Heart right ventricle (tissue), 16 donors: ENCODE measurements around the gene EML1. TPM values are rescaled to one million over a fixed set of nuclear protein-coding genes. Genes with fewer than 3 reads are reported as not detected.
A peak's percentile ranks its signal among the peaks of the same experiment; 100 is the strongest.
"Not testable (repeated sequence)": the region's sequence is repeated elsewhere in the genome, so short reads cannot be mapped to it uniquely, and the experiment has no call there.

Experiments
- ATAC-seq, 8 donors: fragments of 200-7000 bp; cut with Tn5 transposase; one replicate each; pipeline ENCODE4 v1.9.1; 2020; ENCODE audit warnings: mild to moderate bottlenecking in 8 of 8, moderate library complexity in 8 of 8, moderate number of reproducible peaks in 1 of 8
- DNase-seq, 2 donors: peaks; one replicate each; pipeline ENCODE4 v3.0.0-alpha.2; 2020
- H3K27ac ChIP-seq, 10 donors: fragments of 200-600 bp; sonication (generic) in 2 of 10; one replicate each; pipeline versions ENCODE4 v1.5.0 to v1.8.0; 2020 to 2022; ENCODE audit warnings: mild to moderate bottlenecking in 3 of 10
- H3K27me3 ChIP-seq, 7 donors: fragments of 200-600 bp; one replicate each; pipeline ENCODE4 v1.8.0; 2021 to 2022; ENCODE audit warnings: mild to moderate bottlenecking in 2 of 7
- H3K36me3 ChIP-seq, 9 donors: fragments of 200-600 bp; sonication (generic) in 1 of 9; one replicate each; pipeline versions ENCODE4 v1.5.0 to v1.8.0; 2020 to 2022; ENCODE audit warnings: mild to moderate bottlenecking in 2 of 9
- H3K4me1 ChIP-seq, 9 donors: fragments of 200-600 bp; sonication (generic) in 1 of 9; one replicate each; pipeline versions ENCODE4 v1.5.0 to v1.8.0; 2020 to 2022; ENCODE audit warnings: mild to moderate bottlenecking in 4 of 9
- H3K4me3 ChIP-seq, 10 donors: fragments of 200-600 bp; sonication (generic) in 2 of 10; one replicate each; pipeline versions ENCODE4 v1.5.0 to v1.8.0; 2020 to 2022; ENCODE audit warnings: mild to moderate bottlenecking in 7 of 10, moderate library complexity in 2 of 10
- H3K9me3 ChIP-seq, 11 donors: fragments of 200-600 bp in 10 of 11; sonication (generic) in 2 of 11; one replicate each; pipeline versions ENCODE4 v1.5.0 to v1.8.0; 2013 to 2022; ENCODE audit warnings: mild to moderate bottlenecking in 2 of 11, control low read depth in 1 of 11, moderate library complexity in 1 of 11
- WGBS, 2 donors: extraction: QIAGEN DNeasy Blood & Tissue Kit; methylation state at CpG; one replicate each; pipeline ENCODE4 v1.1.7; 2013; ENCODE audit warnings: inconsistent platforms in 1 of 2; 5-methylcytosine and 5-hydroxymethylcytosine counted together
- intact Hi-C, 10 donors: fragments of 100-400 bp; cut with DNase I; formaldehyde crosslinking; loops; one replicate each; pipeline versions ENCODE4 v1.11.1 to v1.14.2; 2022
- polyA plus RNA-seq, 2 donors: library from polyadenylated mRNA; stranded (reverse); fragments of 200-250 nt; gene quantifications; one replicate each; pipeline ENCODE4 v1.2.3, GENCODE V29; 2013
- total RNA-seq, 10 donors: library from RNA; stranded (reverse); fragmentation: NEBNext Ultra II Directional in 3 of 10; extraction: Animal tissue kit (Norgen Biotek cat#: 25700) in 3 of 10; gene quantifications; one replicate each; pipeline versions ENCODE4 v1.2.1 to v1.2.4, GENCODE V29; 2021 to 2023
- TF ChIP-seq, protein P1 (sequence below), 9 donors: fragments of 200-600 bp; sonication (generic) in 2 of 9; IDR thresholded peaks; one replicate each; pipeline versions ENCODE4 v1.5.0 to v1.8.0; 2021 to 2022; ENCODE audit warnings: antibody characterized with exemption in 9 of 9, mild to moderate bottlenecking in 5 of 9, moderate library complexity in 1 of 9
- donor health status: Arrhythmogenic right ventricular cardiomyopathy.
- donor health status: ischemic (EF 13 %, LVEDD 7.1; RV severe dilation, severe dysfunction).
- donor health status: healthy with polysubstance abuse.
- donor health status: DM: no; HTN: yes; CAD: no.
- donor health status: DM: no; HTN: no; CAD: no.
- donor health status: ischemic (EF 25% LVEDD 6.9; RV normal size, moderate dysfunction).
- donor health status: ischemic (EF 25% LVEDD 5.7; RV mildly dilated, moderate dysfunction).
- donor health status: healthy.
- donor health status: DM: yes; HTN: yes; CAD: no.
- donor health status: Ischemic cardiomyopathy.
- donor health status: ischemic (EF 35%, LVEDD 5.7; RV mildly dilated, moderate dysfunction).
- donor health status: nonischemic (EF 11% LVEDD 7.7; RV severe dilation, severe dysfunction).
- donor health status: DM: yes; HTN: yes; CAD: no.
- donor health status: PGD.
- donor health status: ischemic (EF 29% LVEDD 5.4; RV normal size, mild dysfunction).
- donor health status: nonischemic (EF 23%, LVEDD 6.1; RV moderate dilation, normal function).

EML1 gene
- total and polyA plus RNA-seq, 12 donors, result 9.1 to 49.2 (median 33.8) TPM

DNA sequence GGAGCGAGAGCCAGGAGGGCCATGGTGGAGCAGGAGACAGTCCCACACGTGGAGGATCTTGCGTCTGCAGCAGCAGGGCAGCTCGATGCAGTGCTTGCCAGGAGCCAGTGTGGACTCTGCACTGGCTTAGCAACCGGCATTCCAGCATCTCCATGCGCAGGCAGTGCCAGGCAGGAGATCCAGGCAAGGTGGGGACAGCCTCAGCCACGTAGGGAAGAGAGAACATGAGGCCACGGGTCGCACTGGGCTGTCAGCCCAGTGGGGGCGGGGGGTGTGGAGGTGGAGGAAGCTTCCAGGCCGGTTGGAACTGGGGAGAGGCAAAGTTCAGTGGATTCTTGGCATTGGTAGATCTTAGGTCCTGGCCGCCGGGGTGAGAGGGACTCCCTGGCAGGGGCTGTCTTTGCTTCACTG is 151.0 kb downstream of the EML1 start:
- ATAC-seq (peak in 4 of 8 donors; percentile 8 to 36 (median 24)), DNase-seq (no peak)
- WGBS, 2 donors, result 59 to 60% methylated on average over 13 of the region's 13 CpGs
- H3K36me3 ChIP-seq, result peaks cover 0 to 47% (median 10%) of the 10 kb centered on the region in 9 donors
- peaks cover 0 to 17% (median 9%) of the 10 kb centered on the region in 9 donors for H3K4me1 ChIP-seq
- H3K27ac ChIP-seq, result no peak overlapping the region
- TF ChIP-seq, protein P1, sequence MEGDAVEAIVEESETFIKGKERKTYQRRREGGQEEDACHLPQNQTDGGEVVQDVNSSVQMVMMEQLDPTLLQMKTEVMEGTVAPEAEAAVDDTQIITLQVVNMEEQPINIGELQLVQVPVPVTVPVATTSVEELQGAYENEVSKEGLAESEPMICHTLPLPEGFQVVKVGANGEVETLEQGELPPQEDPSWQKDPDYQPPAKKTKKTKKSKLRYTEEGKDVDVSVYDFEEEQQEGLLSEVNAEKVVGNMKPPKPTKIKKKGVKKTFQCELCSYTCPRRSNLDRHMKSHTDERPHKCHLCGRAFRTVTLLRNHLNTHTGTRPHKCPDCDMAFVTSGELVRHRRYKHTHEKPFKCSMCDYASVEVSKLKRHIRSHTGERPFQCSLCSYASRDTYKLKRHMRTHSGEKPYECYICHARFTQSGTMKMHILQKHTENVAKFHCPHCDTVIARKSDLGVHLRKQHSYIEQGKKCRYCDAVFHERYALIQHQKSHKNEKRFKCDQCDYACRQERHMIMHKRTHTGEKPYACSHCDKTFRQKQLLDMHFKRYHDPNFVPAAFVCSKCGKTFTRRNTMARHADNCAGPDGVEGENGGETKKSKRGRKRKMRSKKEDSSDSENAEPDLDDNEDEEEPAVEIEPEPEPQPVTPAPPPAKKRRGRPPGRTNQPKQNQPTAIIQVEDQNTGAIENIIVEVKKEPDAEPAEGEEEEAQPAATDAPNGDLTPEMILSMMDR (IDR thresholded peaks at IDR 0.05), result no peak
- intact Hi-C loops, result no loop called here
- no peak overlapping the region for H3K4me3 ChIP-seq
- H3K9me3 ChIP-seq, result no peaks in the 10 kb centered on the region
- H3K27me3 ChIP-seq, result peaks cover 0 to 12% (median 0%) of the 10 kb centered on the region in 7 donors

DNA sequence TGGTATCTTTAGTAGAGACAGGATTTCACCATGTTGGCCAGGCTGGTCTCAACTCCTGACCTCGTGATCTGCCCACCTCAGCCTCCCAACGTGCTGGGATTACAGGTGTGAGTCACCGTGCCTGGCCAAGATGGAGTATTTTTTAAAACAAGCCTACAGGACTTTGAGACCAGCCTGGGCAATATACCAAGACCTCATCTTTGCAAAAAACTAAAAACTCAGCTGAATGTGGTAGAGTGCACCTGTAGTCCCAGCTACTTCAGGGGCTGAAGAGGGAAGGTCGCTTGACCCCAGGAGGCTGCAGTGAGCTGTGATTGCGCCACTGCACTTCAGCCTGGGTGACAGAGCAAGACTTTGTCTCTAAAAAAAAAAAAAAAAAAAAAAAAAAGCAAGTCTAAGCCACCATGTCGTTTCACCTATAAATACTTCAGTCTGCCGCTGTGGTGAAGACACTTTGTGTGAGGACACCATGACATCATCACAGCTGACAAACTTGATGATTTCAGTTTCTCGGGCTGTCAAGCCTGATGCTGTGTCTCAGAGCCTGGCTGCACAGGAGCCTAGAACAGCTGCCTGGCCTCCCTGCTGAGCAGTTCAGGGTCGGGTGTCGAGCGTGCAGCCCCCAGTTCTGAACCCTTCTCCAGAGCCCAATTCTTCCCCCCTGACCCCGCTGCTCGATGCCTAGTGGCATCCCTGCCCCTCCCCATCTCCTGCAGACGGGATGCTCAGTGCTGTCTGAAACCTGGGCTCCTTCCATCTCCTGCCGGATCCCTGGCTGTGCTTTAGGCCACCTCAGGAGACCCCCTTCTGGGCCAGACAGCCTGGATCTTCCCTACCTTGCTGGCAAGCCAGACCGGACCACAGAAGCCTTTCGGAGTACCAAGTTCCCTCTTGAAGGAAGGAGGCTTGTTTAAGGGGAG is 152.8 kb downstream of the EML1 start:
- H3K27ac ChIP-seq, result no peak overlapping the region
- H3K9me3 ChIP-seq, result no peaks in the 10 kb centered on the region
- peaks cover 0 to 24% (median 7%) of the 10 kb centered on the region in 7 donors for H3K27me3 ChIP-seq
- DNase-seq (no peak), ATAC-seq (peak in 3 of 8 donors; percentile 7 to 18 (median 9))
- H3K4me1 ChIP-seq, result peaks cover 0 to 17% (median 9%) of the 10 kb centered on the region in 9 donors
- H3K36me3 ChIP-seq, result peaks cover 0 to 29% (median 0%) of the 10 kb centered on the region in 9 donors
- WGBS, 2 donors, result 55 to 60% methylated on average over 17 of the region's 17 CpGs
- H3K4me3 ChIP-seq, result peak overlapping the region in 2 of 10 donors; percentile 15 to 29
- TF ChIP-seq, protein P1 (IDR thresholded peaks at IDR 0.05), result no peak
- intact Hi-C loops, result no loop called here

DNA sequence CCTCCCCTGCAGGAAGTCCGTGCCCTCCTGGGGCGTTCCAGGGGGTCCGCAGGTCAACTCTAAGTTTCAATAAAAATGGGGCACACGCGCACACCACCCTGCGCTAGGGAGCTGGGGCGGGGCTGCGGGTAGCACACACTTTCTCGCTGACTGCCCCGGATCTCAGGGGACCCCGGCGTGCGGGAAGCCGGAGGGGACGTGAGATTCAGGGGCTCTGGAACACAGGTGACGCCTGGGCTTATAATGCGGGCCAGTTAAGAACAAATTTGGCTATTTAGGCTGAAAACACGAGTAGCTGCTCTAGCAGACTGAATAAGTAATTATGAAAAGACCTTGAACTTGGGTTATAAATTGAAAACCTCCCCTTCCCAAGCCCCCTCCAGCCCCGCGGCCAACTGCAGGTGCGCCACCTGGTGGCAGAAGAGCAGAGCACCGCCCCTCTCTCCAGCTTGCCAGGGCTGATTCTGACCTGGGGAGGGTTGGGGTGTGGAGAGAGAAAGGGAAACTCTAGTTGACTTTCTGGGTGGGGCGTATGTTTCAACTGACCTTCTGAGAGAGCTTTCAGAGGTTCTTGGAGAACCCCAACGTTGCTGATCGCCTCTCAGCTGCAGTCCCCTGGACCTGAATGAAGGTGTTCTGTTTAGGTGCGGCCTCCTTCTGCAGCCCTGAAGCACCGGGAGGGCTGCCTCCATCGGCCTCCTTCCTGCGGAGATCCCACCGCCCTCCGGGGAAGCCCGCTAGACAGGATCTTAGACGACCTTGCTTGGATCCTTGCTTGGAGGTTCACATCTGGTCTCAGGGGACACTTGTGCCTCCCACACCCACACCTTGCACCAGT is 153.7 kb downstream of the EML1 start:
- intact Hi-C loops, result no loop called here
- Histone ChIP-seq H3K27me3 (peaks cover 0 to 28% (median 13%) of the 10 kb centered on the region in 7 donors), H3K9me3 (no peaks in the 10 kb centered on the region), H3K27ac (no peak overlapping the region), H3K4me3 (peak overlapping the region in 3 of 10 donors; percentile 15 to 29 (median 19)), H3K36me3 (peaks cover 0 to 20% (median 0%) of the 10 kb centered on the region in 9 donors), H3K4me1 (peaks cover 0 to 17% (median 9%) of the 10 kb centered on the region in 9 donors)
- TF ChIP-seq, protein P1 (IDR thresholded peaks at IDR 0.05), result peak; percentile 80 to 93 (median 88)
- DNase-seq (peak in 1 of 2 donors; percentile 36), ATAC-seq (peak; percentile 50 to 77 (median 65))
- WGBS, 2 donors, result 23 to 28% methylated on average over 33 of the region's 33 CpGs

DNA sequence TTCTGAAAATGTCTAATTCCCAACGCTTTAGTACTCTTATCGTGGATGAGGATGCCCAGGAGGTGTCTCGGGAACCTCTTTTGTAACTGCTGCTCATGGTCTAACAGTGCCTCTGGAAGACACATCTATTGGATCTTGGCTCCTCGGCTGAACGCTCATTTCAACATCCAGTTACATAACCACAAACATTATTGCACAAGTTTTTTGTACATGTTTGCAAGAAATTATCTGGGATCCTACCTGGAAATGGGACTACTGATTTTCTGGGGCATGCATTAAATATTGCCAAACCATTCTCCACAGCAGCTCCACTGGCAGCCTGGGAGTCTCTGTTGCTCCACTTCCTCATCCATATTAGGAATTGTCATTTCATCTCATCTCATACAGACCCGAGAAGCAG is 154.5 kb downstream of the EML1 start:
- DNase-seq (no peak), ATAC-seq (peak in 1 of 8 donors; percentile 22)
- Histone ChIP-seq H3K27ac (no peak overlapping the region), H3K9me3 (no peaks in the 10 kb centered on the region), H3K36me3 (peaks cover 0 to 12% (median 0%) of the 10 kb centered on the region in 9 donors), H3K4me1 (peaks cover 0 to 17% (median 9%) of the 10 kb centered on the region in 9 donors), H3K4me3 (no peak overlapping the region), H3K27me3 (peaks cover 0 to 28% (median 13%) of the 10 kb centered on the region in 7 donors)
- intact Hi-C loops, result no loop called here
- WGBS, 2 donors, result 66 to 74% methylated on average over 6 of the region's 6 CpGs
- TF ChIP-seq, protein P1 (IDR thresholded peaks at IDR 0.05), result no peak

DNA sequence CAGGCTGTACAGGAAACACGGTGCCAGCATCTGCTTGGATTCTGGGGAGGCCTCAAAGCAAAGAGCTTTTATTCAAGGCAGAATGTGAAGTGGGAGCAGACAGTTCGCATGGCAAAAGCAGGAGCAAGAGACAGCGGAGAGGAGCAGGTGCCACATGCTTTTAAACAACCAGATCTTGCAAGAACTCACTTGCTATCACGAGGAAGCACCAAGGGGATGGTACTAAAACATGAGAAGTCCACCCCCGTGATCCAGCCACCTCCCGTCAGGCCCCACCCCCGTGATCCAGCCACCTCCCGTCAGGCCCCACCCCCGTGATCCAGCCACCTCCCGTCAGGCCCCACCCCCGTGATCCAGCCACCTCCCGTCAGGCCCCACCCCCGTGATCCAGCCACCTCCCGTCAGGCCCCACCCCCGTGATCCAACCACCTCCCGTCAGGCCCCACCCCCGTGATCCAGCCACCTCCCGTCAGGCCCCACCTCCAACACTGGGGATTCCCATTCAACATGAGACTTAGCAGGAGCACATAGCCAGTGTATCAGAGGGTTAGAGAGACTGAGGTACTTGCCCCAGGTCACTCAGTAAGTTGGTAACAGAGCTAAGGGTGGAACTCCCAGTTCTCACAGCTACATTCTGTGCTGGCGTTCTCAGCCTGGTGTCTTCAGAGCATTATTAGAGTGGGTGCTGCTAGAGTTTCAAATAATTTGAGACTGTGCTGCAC is 156.0 kb downstream of the EML1 start:
- DNase-seq, H3K27ac ChIP-seq, H3K9me3 ChIP-seq, H3K4me3 ChIP-seq, intact Hi-C loops, H3K36me3 ChIP-seq: not testable (repeated sequence)
- Histone ChIP-seq H3K27me3 (peaks cover 0 to 28% (median 13%) of the 10 kb centered on the region in 7 donors), H3K4me1 (peaks cover 0 to 17% (median 9%) of the 10 kb centered on the region in 9 donors)
- peak in 1 of 8 donors; percentile 21 for ATAC-seq
- 36 to 48% methylated on average over 9 to 14 of the region's 19 CpGs for WGBS, 2 donors
